ENCODE data around the gene TFF1.

Gene TFF1

GRCh38 chr21:42338729-42339715 is 27.3 kb downstream of the TFF1 start:
- H3K9me3 ChIP-seq (ENCODE audit: control insufficient read depth in 1 of 2, low read length in 2 of 2) = no peaks in the 10 kb centered on the region
- H3K4me3 ChIP-seq (ENCODE audit: low read depth in 1 of 2, low read length in 2 of 2) = no peak overlapping the region
- H3K4me1 ChIP-seq (ENCODE audit: control insufficient read depth in 1 of 2, insufficient read depth in 2 of 2, low read length in 2 of 2) = peaks cover 7 to 11% of the 10 kb centered on the region in 2 donors
- H3K27ac ChIP-seq (ENCODE audit: low read depth, low read length) = no peak overlapping the region
- no peaks in the 10 kb centered on the region for H3K36me3 ChIP-seq (ENCODE audit: control insufficient read depth in 1 of 2, insufficient read depth in 2 of 2, low read length in 2 of 2)
- H3K9ac ChIP-seq (ENCODE audit: low read depth in 1 of 2, low read length in 2 of 2) = no peak overlapping the region
- H3K27me3 ChIP-seq (ENCODE audit: control insufficient read depth in 1 of 2, insufficient read depth in 2 of 2, low read length in 2 of 2) = no peaks in the 10 kb centered on the region

GRCh38 chr21:42337830-42338728 is 28.3 kb downstream of the TFF1 start:
- no peaks in the 10 kb centered on the region for H3K36me3 ChIP-seq (ENCODE audit: control insufficient read depth in 1 of 2, insufficient read depth in 2 of 2, low read length in 2 of 2)
- no peak overlapping the region for H3K27ac ChIP-seq (ENCODE audit: low read depth, low read length)
- H3K4me1 ChIP-seq (ENCODE audit: control insufficient read depth in 1 of 2, insufficient read depth in 2 of 2, low read length in 2 of 2) = peaks cover 7 to 11% of the 10 kb centered on the region in 2 donors
- no peaks in the 10 kb centered on the region for H3K27me3 ChIP-seq (ENCODE audit: control insufficient read depth in 1 of 2, insufficient read depth in 2 of 2, low read length in 2 of 2)
- H3K4me3 ChIP-seq (ENCODE audit: low read depth in 1 of 2, low read length in 2 of 2) = no peak overlapping the region
- H3K9me3 ChIP-seq (ENCODE audit: control insufficient read depth in 1 of 2, low read length in 2 of 2) = no peaks in the 10 kb centered on the region
- H3K9ac ChIP-seq (ENCODE audit: low read depth in 1 of 2, low read length in 2 of 2) = no peak overlapping the region

- Histone ChIP-seq H3K27me3 (ENCODE audit: control insufficient read depth in 1 of 2, insufficient read depth in 2 of 2, low read length in 2 of 2) (no peaks in the 10 kb centered on the region), H3K9ac (ENCODE audit: low read depth in 1 of 2, low read length in 2 of 2) (no peak overlapping the region), H3K36me3 (ENCODE audit: control insufficient read depth in 1 of 2, insufficient read depth in 2 of 2, low read length in 2 of 2) (no peaks in the 10 kb centered on the region), H3K9me3 (ENCODE audit: control insufficient read depth in 1 of 2, low read length in 2 of 2) (no peaks in the 10 kb centered on the region), H3K27ac (ENCODE audit: low read depth, low read length) (no peak overlapping the region), H3K4me1 (ENCODE audit: control insufficient read depth in 1 of 2, insufficient read depth in 2 of 2, low read length in 2 of 2) (peaks cover 14 to 15% of the 10 kb centered on the region in 2 donors), H3K4me3 (ENCODE audit: low read depth in 1 of 2, low read length in 2 of 2) (no peak overlapping the region)
Observed at GRCh38 chr21:42337276-42337675, 29.1 kb downstream of the TFF1 start.

GRCh38 chr21:42336054-42336453 is 30.3 kb downstream of the TFF1 start:
- H3K4me1 ChIP-seq (ENCODE audit: control insufficient read depth in 1 of 2, insufficient read depth in 2 of 2, low read length in 2 of 2) = peaks cover 14 to 15% of the 10 kb centered on the region in 2 donors
- no peak overlapping the region for H3K9ac ChIP-seq (ENCODE audit: low read depth in 1 of 2, low read length in 2 of 2)
- H3K9me3 ChIP-seq (ENCODE audit: control insufficient read depth in 1 of 2, low read length in 2 of 2) = no peaks in the 10 kb centered on the region
- no peaks in the 10 kb centered on the region for H3K27me3 ChIP-seq (ENCODE audit: control insufficient read depth in 1 of 2, insufficient read depth in 2 of 2, low read length in 2 of 2)
- no peak overlapping the region for H3K4me3 ChIP-seq (ENCODE audit: low read depth in 1 of 2, low read length in 2 of 2)
- no peaks in the 10 kb centered on the region for H3K36me3 ChIP-seq (ENCODE audit: control insufficient read depth in 1 of 2, insufficient read depth in 2 of 2, low read length in 2 of 2)
- H3K27ac ChIP-seq (ENCODE audit: low read depth, low read length) = no peak overlapping the region

GRCh38 chr21:42332557-42333317 is 33.6 kb downstream of the TFF1 start:
- no peaks in the 10 kb centered on the region for H3K9me3 ChIP-seq (ENCODE audit: control insufficient read depth in 1 of 2, low read length in 2 of 2)
- H3K27me3 ChIP-seq (ENCODE audit: control insufficient read depth in 1 of 2, insufficient read depth in 2 of 2, low read length in 2 of 2) = no peaks in the 10 kb centered on the region
- peaks cover 7 to 8% of the 10 kb centered on the region in 2 donors for H3K4me1 ChIP-seq (ENCODE audit: control insufficient read depth in 1 of 2, insufficient read depth in 2 of 2, low read length in 2 of 2)
- H3K27ac ChIP-seq (ENCODE audit: low read depth, low read length) = no peak overlapping the region
- H3K36me3 ChIP-seq (ENCODE audit: control insufficient read depth in 1 of 2, insufficient read depth in 2 of 2, low read length in 2 of 2) = no peaks in the 10 kb centered on the region
- H3K4me3 ChIP-seq (ENCODE audit: low read depth in 1 of 2, low read length in 2 of 2) = no peak overlapping the region
- no peak overlapping the region for H3K9ac ChIP-seq (ENCODE audit: low read depth in 1 of 2, low read length in 2 of 2)

- H3K9ac ChIP-seq (ENCODE audit: low read depth in 1 of 2, low read length in 2 of 2) = no peak overlapping the region
- H3K36me3 ChIP-seq (ENCODE audit: control insufficient read depth in 1 of 2, insufficient read depth in 2 of 2, low read length in 2 of 2) = no peaks in the 10 kb centered on the region
- H3K4me1 ChIP-seq (ENCODE audit: control insufficient read depth in 1 of 2, insufficient read depth in 2 of 2, low read length in 2 of 2) = peaks cover 4 to 7% of the 10 kb centered on the region in 2 donors
- H3K27ac ChIP-seq (ENCODE audit: low read depth, low read length) = no peak overlapping the region
- H3K9me3 ChIP-seq (ENCODE audit: control insufficient read depth in 1 of 2, low read length in 2 of 2) = no peaks in the 10 kb centered on the region
- no peaks in the 10 kb centered on the region for H3K27me3 ChIP-seq (ENCODE audit: control insufficient read depth in 1 of 2, insufficient read depth in 2 of 2, low read length in 2 of 2)
- no peak overlapping the region for H3K4me3 ChIP-seq (ENCODE audit: low read depth in 1 of 2, low read length in 2 of 2)
Observed at GRCh38 chr21:42331660-42332059, 34.7 kb downstream of the TFF1 start.

GRCh38 chr21:42330380-42331371 is 35.7 kb downstream of the TFF1 start:
- Histone ChIP-seq H3K9ac (ENCODE audit: low read depth in 1 of 2, low read length in 2 of 2) (no peak overlapping the region), H3K27ac (ENCODE audit: low read depth, low read length) (no peak overlapping the region)

GRCh38 chr21:42324896-42325295 is 41.4 kb downstream of the TFF1 start:
- Histone ChIP-seq H3K9me3 (ENCODE audit: control insufficient read depth in 1 of 2, low read length in 2 of 2) (no peaks in the 10 kb centered on the region), H3K27ac (ENCODE audit: low read depth, low read length) (no peak overlapping the region), H3K9ac (ENCODE audit: low read depth in 1 of 2, low read length in 2 of 2) (no peak overlapping the region), H3K27me3 (ENCODE audit: control insufficient read depth in 1 of 2, insufficient read depth in 2 of 2, low read length in 2 of 2) (no peaks in the 10 kb centered on the region), H3K4me1 (ENCODE audit: control insufficient read depth in 1 of 2, insufficient read depth in 2 of 2, low read length in 2 of 2) (peaks cover 5% of the 10 kb centered on the region in 2 donors), H3K4me3 (ENCODE audit: low read depth in 1 of 2, low read length in 2 of 2) (no peak overlapping the region), H3K36me3 (ENCODE audit: control insufficient read depth in 1 of 2, insufficient read depth in 2 of 2, low read length in 2 of 2) (no peaks in the 10 kb centered on the region)

More at GRCh38 chr21:42330380-42331371, 35.7 kb downstream of the TFF1 start:
- H3K4me3 ChIP-seq (ENCODE audit: low read depth in 1 of 2, low read length in 2 of 2) = no peak overlapping the region
- H3K36me3 ChIP-seq (ENCODE audit: control insufficient read depth in 1 of 2, insufficient read depth in 2 of 2, low read length in 2 of 2) = no peaks in the 10 kb centered on the region
- peaks cover 4 to 7% of the 10 kb centered on the region in 2 donors for H3K4me1 ChIP-seq (ENCODE audit: control insufficient read depth in 1 of 2, insufficient read depth in 2 of 2, low read length in 2 of 2)
- H3K27me3 ChIP-seq (ENCODE audit: control insufficient read depth in 1 of 2, insufficient read depth in 2 of 2, low read length in 2 of 2) = no peaks in the 10 kb centered on the region
- H3K9me3 ChIP-seq (ENCODE audit: control insufficient read depth in 1 of 2, low read length in 2 of 2) = no peaks in the 10 kb centered on the region

GRCh38 chr21:42321845-42322244 is 44.5 kb downstream of the TFF1 start:
- no peak overlapping the region for H3K4me3 ChIP-seq (ENCODE audit: low read depth in 1 of 2, low read length in 2 of 2)
- H3K9me3 ChIP-seq (ENCODE audit: control insufficient read depth in 1 of 2, low read length in 2 of 2) = no peaks in the 10 kb centered on the region
- H3K36me3 ChIP-seq (ENCODE audit: control insufficient read depth in 1 of 2, insufficient read depth in 2 of 2, low read length in 2 of 2) = no peaks in the 10 kb centered on the region
- peaks cover 15% of the 10 kb centered on the region in 2 donors for H3K4me1 ChIP-seq (ENCODE audit: control insufficient read depth in 1 of 2, insufficient read depth in 2 of 2, low read length in 2 of 2)
- H3K27me3 ChIP-seq (ENCODE audit: control insufficient read depth in 1 of 2, insufficient read depth in 2 of 2, low read length in 2 of 2) = no peaks in the 10 kb centered on the region
- H3K27ac ChIP-seq (ENCODE audit: low read depth, low read length) = no peak overlapping the region
- no peak overlapping the region for H3K9ac ChIP-seq (ENCODE audit: low read depth in 1 of 2, low read length in 2 of 2)

Measured in duodenal mucosa (tissue), 2 donors.